HG02884 (cell line): Measurements from ENCODE around the gene MERTK.

Experiments
- ATAC-seq: cut with Tn5 transposase; IDR thresholded peaks from one replicate; pipeline ENCODE4 v1.9.1; 2021; ENCODE audit warnings: mild to moderate bottlenecking, moderate library complexity; ENCODE audit not compliant: unreplicated experiment

MERTK gene

GRCh38 chr2:112005406-112006075 lies 107.1 kb downstream of the MERTK start:
- ATAC-seq, result no peak

- ATAC-seq, result no peak
Observed at GRCh38 chr2:112006076-112006410, 107.6 kb downstream of the MERTK start.

- no peak for ATAC-seq
Observed at GRCh38 chr2:112007493-112007892, 109.1 kb downstream of the MERTK start.

- ATAC-seq, result no peak
Observed at GRCh38 chr2:112008910-112009485, 110.6 kb downstream of the MERTK start.

- no peak for ATAC-seq
Observed at GRCh38 chr2:112010751-112011150, 112.3 kb downstream of the MERTK start.

GRCh38 chr2:112012556-112012955 lies 114.1 kb downstream of the MERTK start:
- ATAC-seq, result no peak

GRCh38 chr2:112018846-112019245 lies 120.4 kb downstream of the MERTK start:
- ATAC-seq, result no peak

- no peak for ATAC-seq
Observed at GRCh38 chr2:112019569-112019982, 121.2 kb downstream of the MERTK start.

- no peak for ATAC-seq
Observed at GRCh38 chr2:112020561-112020960, 122.2 kb downstream of the MERTK start.

GRCh38 chr2:112021290-112021689 lies 122.9 kb downstream of the MERTK start:
- no peak for ATAC-seq

GRCh38 chr2:112021781-112022231 lies 123.4 kb downstream of the MERTK start:
- ATAC-seq, result no peak

- no peak for ATAC-seq
Observed at GRCh38 chr2:112023707-112024106, 125.3 kb downstream of the MERTK start.

GRCh38 chr2:112024231-112024630 lies 125.8 kb downstream of the MERTK start:
- no peak for ATAC-seq

- no peak for ATAC-seq
Observed at GRCh38 chr2:112024896-112025491, 126.6 kb downstream of the MERTK start.

GRCh38 chr2:112026509-112026908 lies 128.1 kb downstream of the MERTK start:
- ATAC-seq, result no peak

- ATAC-seq, result no peak
Observed at GRCh38 chr2:112027767-112028166, 129.4 kb downstream of the MERTK start.

- no peak for ATAC-seq
Observed at GRCh38 chr2:112029164-112029563, 130.8 kb downstream of the MERTK start.

- no peak for ATAC-seq
Observed at GRCh38 chr2:112031473-112032223, 133.2 kb downstream of the MERTK start.

- no peak for ATAC-seq
Observed at GRCh38 chr2:112032224-112032586, 133.8 kb downstream of the MERTK start.

GRCh38 chr2:112032689-112033465 lies 134.5 kb downstream of the MERTK start:
- no peak for ATAC-seq

GRCh38 chr2:112033600-112033999 lies 135.2 kb downstream of the MERTK start:
- no peak for ATAC-seq
